Measurements from ENCODE around the gene ELF2. TPM values are rescaled to one million over a fixed set of nuclear protein-coding genes. Genes with fewer than 3 reads are reported as not detected.

Gene ELF2
- total RNA-seq, 3 donors from 2014 or later: 59.4 to 106 (median 67.2) TPM

- no peak overlapping the region for H3K4me3 ChIP-seq
- no peaks in the 10 kb centered on the region for H3K27me3 ChIP-seq
- DNase-seq (ENCODE audit: low spot score in 2 of 2): no peak
- no peak overlapping the region for H3K27ac ChIP-seq
- no peaks in the 10 kb centered on the region for H3K4me1 ChIP-seq
- H3K9me3 ChIP-seq: no peaks in the 10 kb centered on the region
- TF ChIP-seq POLR2AphosphoS5 (IDR thresholded peaks at IDR 0.05): no peak
- no peak for TF ChIP-seq POLR2A (IDR thresholded peaks at IDR 0.05)
- no peak for TF ChIP-seq CTCF (IDR thresholded peaks at IDR 0.05)
- intact Hi-C loops (cut with DNase I; ENCODE audit: low total_unique reads): no loop called here
- no peaks in the 10 kb centered on the region for H3K36me3 ChIP-seq
Observed at GRCh38 chr4:139209470-139210063, 32.5 kb upstream of the ELF2 start.

GRCh38 chr4:139208404-139208945, 31.5 kb upstream of the ELF2 start:
- peak; percentile 73 to 82 (median 75) for TF ChIP-seq POLR2AphosphoS5 (IDR thresholded peaks at IDR 0.05)
- no peak for TF ChIP-seq POLR2A (IDR thresholded peaks at IDR 0.05)
- no peak overlapping the region for H3K4me3 ChIP-seq
- intact Hi-C loops (cut with DNase I; ENCODE audit: low total_unique reads): no loop called here
- no peak for DNase-seq (ENCODE audit: low spot score in 2 of 2)
- peak overlapping the region; percentile 50 to 75 for H3K27ac ChIP-seq
- H3K4me1 ChIP-seq: no peaks in the 10 kb centered on the region
- H3K36me3 ChIP-seq: no peaks in the 10 kb centered on the region
- H3K9me3 ChIP-seq: no peaks in the 10 kb centered on the region
- H3K27me3 ChIP-seq: no peaks in the 10 kb centered on the region

- no peaks in the 10 kb centered on the region for H3K9me3 ChIP-seq
- intact Hi-C loops (cut with DNase I; ENCODE audit: low total_unique reads): no loop called here
- H3K4me1 ChIP-seq: no peaks in the 10 kb centered on the region
- no peaks in the 10 kb centered on the region for H3K27me3 ChIP-seq
- no peak overlapping the region for H3K4me3 ChIP-seq
- peak overlapping the region; percentile 50 to 75 for H3K27ac ChIP-seq
- TF ChIP-seq CTCF (IDR thresholded peaks at IDR 0.05): no peak
- TF ChIP-seq POLR2AphosphoS5 (IDR thresholded peaks at IDR 0.05): no peak
- no peak for TF ChIP-seq POLR2A (IDR thresholded peaks at IDR 0.05)
- H3K36me3 ChIP-seq: no peaks in the 10 kb centered on the region
- DNase-seq (ENCODE audit: low spot score in 2 of 2): no peak
Observed at GRCh38 chr4:139207873-139208403, 30.9 kb upstream of the ELF2 start.

- Histone ChIP-seq H3K4me3 (no peak overlapping the region), H3K36me3 (no peaks in the 10 kb centered on the region), H3K27me3 (no peaks in the 10 kb centered on the region), H3K9me3 (no peaks in the 10 kb centered on the region), H3K27ac (peak overlapping the region; percentile 50 to 75), H3K4me1 (no peaks in the 10 kb centered on the region)
- intact Hi-C loops (cut with DNase I; ENCODE audit: low total_unique reads): no loop called here
- TF ChIP-seq POLR2A (IDR thresholded peaks at IDR 0.05) (no peak), CTCF (IDR thresholded peaks at IDR 0.05) (no peak), POLR2AphosphoS5 (IDR thresholded peaks at IDR 0.05) (no peak)
- no peak for DNase-seq (ENCODE audit: low spot score in 2 of 2)
Observed at GRCh38 chr4:139207247-139207646, 30.2 kb upstream of the ELF2 start.

GRCh38 chr4:139202991-139203390, 26.0 kb upstream of the ELF2 start:
- DNase-seq (ENCODE audit: low spot score in 2 of 2): no peak

More at GRCh38 chr4:139202991-139203390, 26.0 kb upstream of the ELF2 start:
- TF ChIP-seq POLR2A (IDR thresholded peaks at IDR 0.05) (no peak), POLR2AphosphoS5 (IDR thresholded peaks at IDR 0.05) (no peak), CTCF (IDR thresholded peaks at IDR 0.05) (no peak)
- no peaks in the 10 kb centered on the region for H3K4me1 ChIP-seq
- H3K27me3 ChIP-seq: no peaks in the 10 kb centered on the region
- H3K36me3 ChIP-seq: no peaks in the 10 kb centered on the region
- H3K27ac ChIP-seq: no peak overlapping the region
- no peaks in the 10 kb centered on the region for H3K9me3 ChIP-seq
- intact Hi-C loops (cut with DNase I; ENCODE audit: low total_unique reads): no loop called here
- no peak overlapping the region for H3K4me3 ChIP-seq

All from breast epithelium (tissue), 4 donors.